ENCODE data around the gene GSTM3.
"Not testable (repeated sequence)": the region's sequence is repeated elsewhere in the genome, so short reads cannot be mapped to it uniquely, and the experiment has no call there.

The GSTM3 gene

DNA sequence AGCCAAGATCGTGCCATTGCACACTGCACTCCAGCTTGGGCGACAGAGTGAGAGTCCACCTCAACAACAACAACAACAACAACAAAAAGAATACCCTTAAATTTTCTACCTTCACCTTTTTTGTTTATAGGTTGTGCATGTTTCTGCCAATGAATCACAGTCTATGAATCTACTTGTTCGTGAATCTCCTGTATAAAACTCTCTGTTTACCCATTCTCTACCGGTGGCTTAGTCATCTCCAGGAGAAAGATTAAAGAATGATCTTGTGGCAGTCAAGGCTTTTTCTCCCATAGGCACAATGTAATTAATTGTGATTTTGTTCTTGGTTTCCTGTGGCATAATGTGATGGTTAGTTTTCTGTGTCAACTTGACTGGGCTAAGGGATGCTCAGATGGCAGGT is 43.0 kb downstream of the GSTM3 start:
- DNase-seq (ENCODE audit: low spot score) = not testable (repeated sequence)

DNA sequence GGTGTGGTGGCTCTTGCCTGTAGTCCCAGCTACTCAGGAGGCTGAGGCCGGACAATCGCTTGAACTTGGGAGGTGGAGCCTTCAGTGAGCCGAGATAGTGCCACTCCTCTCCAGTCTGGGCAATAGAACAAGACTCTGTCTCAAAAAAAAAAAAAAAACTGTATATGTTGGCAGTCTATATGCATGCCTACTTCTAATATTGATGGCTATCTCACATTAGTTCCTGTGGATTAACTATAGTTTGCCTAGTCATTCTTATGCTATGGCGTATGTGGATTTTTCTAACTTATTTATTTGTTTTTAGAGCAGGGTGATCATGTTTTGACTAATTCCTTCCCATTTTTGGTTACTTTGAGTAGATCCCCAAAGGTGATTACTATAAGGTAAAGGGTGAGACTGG is 43.8 kb downstream of the GSTM3 start:
- DNase-seq (ENCODE audit: low spot score) = no peak

DNA sequence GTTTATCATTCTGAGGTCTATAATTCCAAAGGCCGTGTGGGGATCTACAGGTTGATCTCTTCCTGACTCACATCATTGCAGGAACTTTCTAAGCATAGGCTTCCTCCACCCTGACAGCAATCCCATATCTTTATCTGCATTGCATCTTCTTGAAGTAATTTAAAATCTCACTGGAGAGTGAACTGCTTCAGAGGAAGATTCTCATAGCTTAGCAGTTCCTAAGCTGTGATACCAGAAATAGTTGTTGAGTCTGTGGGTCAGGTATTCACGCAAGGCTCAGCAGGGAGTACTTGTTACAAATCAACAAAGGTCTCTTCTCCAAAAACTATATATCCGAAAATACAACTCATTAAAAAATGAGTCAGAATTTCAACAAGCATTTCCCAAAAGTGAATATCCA is 45.7 kb downstream of the GSTM3 start:
- DNase-seq (ENCODE audit: low spot score) = not testable (repeated sequence)

DNA sequence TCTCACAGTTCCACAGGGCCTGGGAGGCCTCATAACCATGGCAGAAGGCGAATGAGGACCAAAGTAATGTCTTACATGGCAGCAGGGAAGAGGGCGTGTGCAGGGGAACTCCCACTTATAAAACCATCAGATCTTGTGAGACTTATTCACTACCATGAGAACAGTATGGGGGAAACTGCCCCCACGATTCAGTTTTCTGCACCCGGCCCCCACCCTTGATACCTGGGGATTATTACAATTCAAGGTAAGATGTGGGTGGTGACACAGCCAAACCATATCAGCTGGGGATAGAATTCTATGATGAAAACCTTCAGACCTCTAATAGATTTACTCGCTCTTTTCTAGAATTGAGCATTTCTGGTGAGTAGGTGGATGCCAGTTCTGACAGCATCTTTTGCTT is 46.4 kb downstream of the GSTM3 start:
- not testable (repeated sequence) for DNase-seq (ENCODE audit: low spot score)

DNA sequence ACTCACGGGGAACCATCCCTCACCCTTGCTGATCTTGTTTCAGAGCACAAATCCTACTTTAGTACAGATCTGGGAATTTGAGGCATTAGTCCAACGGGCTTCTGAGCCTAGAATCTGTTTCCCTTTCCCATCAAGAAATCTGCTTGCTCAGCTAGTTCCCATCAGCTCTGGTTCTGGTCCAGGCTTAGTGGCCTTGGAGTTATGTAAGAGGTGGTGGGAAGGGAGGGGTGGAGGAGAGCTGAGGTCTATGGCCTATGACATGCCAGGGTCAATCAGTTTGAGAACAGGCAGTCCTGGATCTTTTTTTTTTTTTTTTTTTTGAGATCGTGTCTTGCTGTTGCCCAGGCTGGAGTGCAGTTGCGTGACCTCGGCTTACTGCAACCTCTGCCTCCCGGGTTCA is 49.1 kb downstream of the GSTM3 start:
- DNase-seq (ENCODE audit: low spot score) = no peak

DNA sequence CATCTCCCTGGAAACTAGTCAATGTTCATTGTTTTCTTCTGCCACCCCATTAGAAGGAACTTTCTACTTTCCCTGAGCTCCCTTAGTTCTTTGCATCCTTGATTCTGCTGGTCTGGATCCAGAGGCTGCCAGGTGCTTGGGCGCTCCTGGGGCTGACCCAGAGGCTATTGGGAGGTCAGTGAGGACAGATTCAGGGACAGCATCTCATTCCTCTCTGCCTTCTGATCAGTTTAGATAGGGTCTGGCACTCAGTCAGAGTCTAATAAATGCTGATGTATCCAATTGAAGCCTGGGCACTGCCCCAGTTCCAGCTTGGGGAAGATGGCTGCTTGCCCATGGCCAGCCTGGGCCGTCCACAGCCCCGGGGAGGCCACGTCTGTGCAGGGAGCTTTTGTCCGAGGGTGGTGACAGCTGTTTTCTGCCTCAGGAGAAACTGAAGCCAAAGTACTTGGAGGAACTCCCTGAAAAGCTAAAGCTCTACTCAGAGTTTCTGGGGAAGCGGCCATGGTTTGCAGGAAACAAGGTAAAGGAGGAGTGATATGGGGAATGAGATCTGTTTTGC is 50.9 kb downstream of the GSTM3 start:
- no peak for DNase-seq (ENCODE audit: low spot score)

DNA sequence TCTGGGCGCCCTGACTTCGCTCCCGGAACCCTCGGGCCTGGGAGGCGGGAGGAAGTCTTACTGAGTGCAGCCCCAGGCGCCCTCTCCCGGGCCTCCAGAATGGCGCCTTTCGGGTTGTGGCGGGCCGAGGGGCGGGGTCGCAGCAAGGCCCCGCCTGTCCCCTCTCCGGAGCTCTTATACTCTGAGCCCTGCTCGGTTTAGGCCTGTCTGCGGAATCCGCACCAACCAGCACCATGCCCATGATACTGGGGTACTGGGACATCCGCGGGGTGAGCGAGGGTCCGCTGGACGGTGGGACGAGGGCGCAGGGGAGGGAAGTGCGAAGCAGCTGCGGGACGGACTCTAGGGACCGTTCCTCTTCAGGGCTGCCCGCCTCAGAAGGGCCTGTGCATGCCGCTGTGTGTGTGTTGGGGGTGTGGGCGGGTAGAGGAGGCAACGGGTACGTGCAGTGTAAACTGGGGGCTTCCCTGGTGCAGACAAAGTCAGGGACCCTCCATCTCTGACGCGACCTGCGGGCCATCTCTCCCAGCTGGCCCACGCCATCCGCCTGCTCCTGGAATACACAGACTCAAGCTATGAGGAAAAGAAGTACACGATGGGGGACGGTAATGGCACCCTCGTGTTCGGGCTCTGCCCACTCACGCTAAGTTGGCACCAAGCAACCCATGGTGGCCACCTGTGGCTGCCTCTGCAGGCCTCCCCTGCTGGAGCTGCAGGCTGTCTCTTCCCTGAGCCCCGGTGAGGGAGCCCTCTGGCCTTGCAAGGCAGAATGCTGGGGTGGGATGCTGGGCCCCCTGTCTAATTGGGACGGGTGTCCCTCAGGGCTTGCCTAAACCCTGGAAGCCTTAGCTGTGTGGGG is 53.0 kb downstream of the GSTM3 start, which contains the start of gene GSTM1:
GSTM1 (plus strand) TSS at position 177 of the 859 bp plus-strand sequence; CDS start at position 234, 57 bp downstream.
- no peak for DNase-seq (ENCODE audit: low spot score)

DNA sequence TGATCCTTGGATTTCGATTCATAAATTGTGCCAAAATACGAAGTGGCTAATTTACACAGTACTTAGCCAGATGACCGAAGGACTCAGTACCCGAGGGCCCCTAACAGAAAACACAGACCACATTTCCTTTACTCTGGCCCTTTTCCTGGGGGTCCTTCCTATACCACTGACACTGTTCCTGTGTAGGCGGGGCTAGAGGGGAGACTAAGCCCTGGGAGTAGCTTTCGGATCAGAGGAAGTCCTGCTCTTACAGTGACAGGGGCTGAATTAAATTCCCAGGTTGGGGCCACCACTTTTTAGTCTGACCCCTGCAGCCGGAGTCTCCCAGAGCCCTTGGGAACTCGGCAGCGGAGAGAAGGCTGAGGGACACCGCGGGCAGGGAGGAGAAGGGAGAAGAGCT is 53.7 kb downstream of the GSTM3 start:
- DNase-seq (ENCODE audit: low spot score) = not testable (repeated sequence)

DNA sequence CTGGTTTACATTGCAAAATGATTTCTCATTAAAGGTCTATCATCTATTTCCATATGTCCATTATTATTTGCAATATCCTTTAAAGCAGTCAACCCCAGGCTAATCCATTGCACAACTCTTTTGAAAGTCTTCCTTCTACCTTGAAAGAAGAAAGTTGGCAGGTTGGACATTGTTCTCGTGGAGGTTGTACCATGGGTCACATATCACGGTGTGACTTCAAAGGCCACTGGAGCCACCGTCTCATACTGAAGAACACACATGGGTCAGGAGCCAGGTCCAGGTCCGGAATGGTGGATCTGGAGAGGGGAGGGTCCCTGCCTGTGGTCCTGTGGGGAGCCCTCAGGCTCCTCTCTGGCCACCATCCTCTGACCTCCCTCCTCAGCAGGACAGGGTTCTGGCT is 54.9 kb downstream of the GSTM3 start:
- DNase-seq (ENCODE audit: low spot score) = not testable (repeated sequence)

DNA sequence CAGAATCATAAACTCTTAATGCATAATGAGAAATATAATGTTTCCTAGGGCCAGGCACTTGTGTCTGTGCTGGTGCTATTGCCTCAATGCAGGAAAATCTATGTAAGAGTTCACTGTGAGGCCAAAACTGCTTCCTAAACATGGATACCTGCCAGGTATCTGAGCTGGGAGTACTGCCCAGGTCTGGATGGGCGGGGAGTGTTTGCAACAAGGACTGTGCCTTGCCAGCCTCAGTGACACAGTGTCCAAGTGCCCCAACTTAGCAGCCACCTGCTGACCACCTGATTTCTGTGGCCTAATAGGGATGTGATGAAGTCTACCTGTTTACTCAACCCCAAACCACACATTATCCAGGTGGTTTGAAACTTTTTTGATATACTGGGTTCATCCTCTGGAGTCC is 55.4 kb downstream of the GSTM3 start:
- not testable (repeated sequence) for DNase-seq (ENCODE audit: low spot score)

DNA sequence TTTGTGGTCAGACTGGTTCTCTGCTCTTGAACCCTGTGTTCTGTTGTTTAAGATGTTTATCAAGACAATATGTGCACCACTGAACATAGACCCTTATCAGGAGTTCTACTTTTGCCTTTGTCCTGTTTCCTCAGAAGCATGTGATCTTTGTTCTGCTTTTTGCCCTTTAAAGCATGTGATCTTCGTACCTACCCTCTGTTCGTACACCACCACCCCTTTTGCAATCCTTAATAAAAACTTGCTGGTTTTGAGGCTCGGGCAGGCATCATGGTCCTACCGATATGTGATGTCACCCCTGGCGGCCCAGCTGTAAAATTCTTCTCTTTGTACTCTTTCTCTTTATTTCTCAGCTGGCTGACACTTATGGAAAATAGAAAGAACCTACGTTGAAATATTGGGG is 56.1 kb downstream of the GSTM3 start:
- DNase-seq (ENCODE audit: low spot score) = not testable (repeated sequence)
